D341Med (cell line): Measurements from ENCODE around the gene SH3GL2.
"Not testable (repeated sequence)": the region's sequence is repeated elsewhere in the genome, so short reads cannot be mapped to it uniquely, and the experiment has no call there.

Experiments
- DNase-seq: peaks from one replicate; pipeline ENCODE4 v3.0.0; 2012; ENCODE audit warnings: low spot score

Gene SH3GL2

GRCh38 chr9:17751486-17751885 lies 172.6 kb downstream of the SH3GL2 start:
- DNase-seq = no peak

GRCh38 chr9:17752021-17752420 lies 173.2 kb downstream of the SH3GL2 start:
- DNase-seq = no peak

GRCh38 chr9:17757816-17758215 lies 178.9 kb downstream of the SH3GL2 start:
- DNase-seq = no peak

- DNase-seq = no peak
Observed at GRCh38 chr9:17760250-17760649, 181.4 kb downstream of the SH3GL2 start.

GRCh38 chr9:17761984-17762676 lies 183.3 kb downstream of the SH3GL2 start:
- no peak for DNase-seq

GRCh38 chr9:17764306-17764705 lies 185.4 kb downstream of the SH3GL2 start:
- no peak for DNase-seq

- DNase-seq = not testable (repeated sequence)
Observed at GRCh38 chr9:17765131-17765530, 186.3 kb downstream of the SH3GL2 start.

- DNase-seq = no peak
Observed at GRCh38 chr9:17772223-17772622, 193.4 kb downstream of the SH3GL2 start.

GRCh38 chr9:17775656-17776055 lies 196.8 kb downstream of the SH3GL2 start:
- no peak for DNase-seq

- DNase-seq = no peak
Observed at GRCh38 chr9:17776735-17777134, 197.9 kb downstream of the SH3GL2 start.

- no peak for DNase-seq
Observed at GRCh38 chr9:17777465-17777864, 198.6 kb downstream of the SH3GL2 start.

GRCh38 chr9:17782430-17783149 lies 203.7 kb downstream of the SH3GL2 start:
- no peak for DNase-seq

- DNase-seq = no peak
Observed at GRCh38 chr9:17783227-17783626, 204.4 kb downstream of the SH3GL2 start.

- no peak for DNase-seq
Observed at GRCh38 chr9:17789316-17789715, 210.4 kb downstream of the SH3GL2 start.

GRCh38 chr9:17793713-17794622 lies 215.1 kb downstream of the SH3GL2 start:
- peak; percentile 39 for DNase-seq

GRCh38 chr9:17795744-17796143 lies 216.9 kb downstream of the SH3GL2 start:
- DNase-seq = no peak

GRCh38 chr9:17799369-17799768 lies 220.5 kb downstream of the SH3GL2 start:
- no peak for DNase-seq

GRCh38 chr9:17800418-17800817 lies 221.6 kb downstream of the SH3GL2 start:
- DNase-seq = no peak

GRCh38 chr9:17802249-17802857 lies 223.5 kb downstream of the SH3GL2 start:
- peak; percentile 33 for DNase-seq

GRCh38 chr9:17807613-17808282 lies 228.9 kb downstream of the SH3GL2 start:
- DNase-seq = no peak

GRCh38 chr9:17810317-17810716 lies 231.5 kb downstream of the SH3GL2 start:
- DNase-seq = no peak
